HG02973 (cell line): Measurements from ENCODE around the gene FAN1.
A peak's percentile ranks its signal among the peaks of the same experiment; 100 is the strongest.
"Not testable (repeated sequence)": the region's sequence is repeated elsewhere in the genome, so short reads cannot be mapped to it uniquely, and the experiment has no call there.

Experiments
- ATAC-seq: cut with Tn5 transposase; IDR thresholded peaks from one replicate; pipeline ENCODE4 v1.9.1; 2021; ENCODE audit warnings: moderate library complexity; ENCODE audit not compliant: unreplicated experiment

The FAN1 gene

GRCh38 chr15:30903497-30904187 lies at the start of gene FAN1:
TSS of gene FAN1 (plus strand) at chr15:30903915. CDS start at chr15:30904664, 749 bp downstream.
- peak; percentile 85 for ATAC-seq

- no peak for ATAC-seq
Measured at GRCh38 chr15:30859091-30859874, 44.4 kb upstream of the FAN1 start.

- no peak for ATAC-seq
Measured at GRCh38 chr15:30865257-30865656, 38.5 kb upstream of the FAN1 start.

- ATAC-seq, result no peak
Measured at GRCh38 chr15:30870681-30871080, 33.0 kb upstream of the FAN1 start.

- ATAC-seq, result no peak
Measured at GRCh38 chr15:30872341-30872748, 31.4 kb upstream of the FAN1 start.

GRCh38 chr15:30877070-30877469 lies 26.6 kb upstream of the FAN1 start:
- no peak for ATAC-seq

GRCh38 chr15:30878515-30878914 lies 25.2 kb upstream of the FAN1 start:
- no peak for ATAC-seq

- no peak for ATAC-seq
Measured at GRCh38 chr15:30882849-30883433, 20.8 kb upstream of the FAN1 start.

GRCh38 chr15:30883666-30884065 lies 20.0 kb upstream of the FAN1 start:
- not testable (repeated sequence) for ATAC-seq

GRCh38 chr15:30885814-30886213 lies 17.9 kb upstream of the FAN1 start:
- ATAC-seq, result no peak

- no peak for ATAC-seq
Measured at GRCh38 chr15:30889196-30889595, 14.5 kb upstream of the FAN1 start.

GRCh38 chr15:30895461-30896210 lies 8.1 kb upstream of the FAN1 start:
- no peak for ATAC-seq

GRCh38 chr15:30896211-30896606 lies 7.5 kb upstream of the FAN1 start:
- no peak for ATAC-seq

GRCh38 chr15:30901889-30902288 lies 1.8 kb upstream of the FAN1 start:
- ATAC-seq, result no peak

GRCh38 chr15:30904812-30905211 lies 1.1 kb downstream of the FAN1 start:
- no peak for ATAC-seq

GRCh38 chr15:30905821-30906220 lies 2.1 kb downstream of the FAN1 start:
- no peak for ATAC-seq

GRCh38 chr15:30906366-30906765 lies 2.7 kb downstream of the FAN1 start:
- no peak for ATAC-seq

- ATAC-seq, result no peak
Measured at GRCh38 chr15:30913761-30914160, 10.0 kb downstream of the FAN1 start.

- ATAC-seq, result no peak
Measured at GRCh38 chr15:30917013-30917412, 13.3 kb downstream of the FAN1 start.

GRCh38 chr15:30917675-30918074 lies 14.0 kb downstream of the FAN1 start:
- ATAC-seq, result no peak

GRCh38 chr15:30918366-30918765 lies 14.7 kb downstream of the FAN1 start:
- no peak for ATAC-seq
